ENCODE measurements around the gene PTPRG.

DNA sequence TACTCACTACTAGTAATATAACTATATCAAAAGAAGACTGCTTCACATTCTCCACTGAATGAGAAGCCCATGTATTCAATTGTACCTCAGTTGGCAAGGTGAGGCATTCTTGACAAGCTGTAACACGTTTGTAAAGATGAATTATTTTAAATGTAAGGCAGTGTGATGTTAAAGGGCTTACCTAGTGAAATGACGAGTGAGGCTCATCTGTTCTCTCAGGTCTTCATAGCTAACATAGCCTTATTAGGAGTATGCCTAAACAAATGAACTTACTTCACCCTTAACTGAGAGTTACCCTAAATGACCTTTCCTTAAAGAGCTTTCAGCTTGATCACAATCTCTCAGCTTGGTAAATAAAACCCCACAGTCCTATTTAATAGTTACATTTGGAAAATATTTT is 684.7 kb downstream of the PTPRG start:
- TF ChIP-seq EZH2 (IDR thresholded peaks at IDR 0.05; ENCODE audit: insufficient read depth, poor library complexity, severe bottlenecking) (no peak), EZH2phosphoT487 (IDR thresholded peaks at IDR 0.05; ENCODE audit: insufficient read depth, low read depth) (no peak)

Data from GM23248 (cell line).